HG03097 (cell line): ENCODE results near the gene COMMD2.

Experiments
- ATAC-seq: cut with Tn5 transposase; IDR thresholded peaks from one replicate; pipeline ENCODE4 v1.9.1; 2021; ENCODE audit not compliant: unreplicated experiment, low FRiP score

Gene COMMD2

DNA sequence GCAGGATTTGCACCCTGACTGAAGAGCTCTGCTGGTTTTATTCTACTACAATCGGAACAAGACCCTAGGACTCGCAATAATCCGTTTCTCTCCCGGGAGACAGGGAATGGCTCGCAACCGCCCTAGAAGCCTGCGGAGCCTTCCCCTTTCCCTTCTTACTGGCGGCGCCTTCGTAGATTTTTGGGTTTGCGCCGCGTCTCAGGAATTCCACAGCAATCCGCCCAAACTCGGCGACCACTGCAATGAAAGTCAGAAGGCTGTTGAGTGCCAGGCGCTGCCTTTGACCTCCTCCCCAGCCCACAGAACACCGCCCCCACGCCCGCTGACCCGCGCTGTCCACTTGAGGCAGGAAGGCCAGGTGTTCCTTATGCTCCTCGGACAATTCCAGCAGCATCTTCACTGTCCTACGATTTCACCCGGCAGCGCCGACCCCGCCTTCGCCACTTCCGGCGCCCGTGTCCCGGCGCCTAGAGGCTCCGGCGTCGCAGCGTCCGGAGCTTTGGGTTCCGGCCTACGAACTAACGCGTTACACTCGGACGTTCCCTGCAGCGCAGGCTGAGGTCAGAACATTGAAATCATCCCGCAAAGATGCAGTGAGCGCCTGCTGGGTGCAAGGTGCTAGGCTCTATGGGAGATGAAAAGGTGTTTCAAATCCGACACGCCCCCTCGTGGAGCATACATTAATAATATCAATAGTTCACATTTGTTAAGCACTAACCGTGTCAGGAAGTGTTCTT lies at the start of gene COMMD2:
Gene COMMD2, minus strand, starts transcription at position 439 of the 737 bp plus-strand sequence. Its CDS starts 45 bp downstream, at position 394.
- peak; percentile 99 for ATAC-seq

GRCh38 chr3:149801639-149802038 lies 49.4 kb upstream of the COMMD2 start:
- ATAC-seq: no peak

GRCh38 chr3:149801195-149801594 lies 48.9 kb upstream of the COMMD2 start:
- ATAC-seq: no peak

DNA sequence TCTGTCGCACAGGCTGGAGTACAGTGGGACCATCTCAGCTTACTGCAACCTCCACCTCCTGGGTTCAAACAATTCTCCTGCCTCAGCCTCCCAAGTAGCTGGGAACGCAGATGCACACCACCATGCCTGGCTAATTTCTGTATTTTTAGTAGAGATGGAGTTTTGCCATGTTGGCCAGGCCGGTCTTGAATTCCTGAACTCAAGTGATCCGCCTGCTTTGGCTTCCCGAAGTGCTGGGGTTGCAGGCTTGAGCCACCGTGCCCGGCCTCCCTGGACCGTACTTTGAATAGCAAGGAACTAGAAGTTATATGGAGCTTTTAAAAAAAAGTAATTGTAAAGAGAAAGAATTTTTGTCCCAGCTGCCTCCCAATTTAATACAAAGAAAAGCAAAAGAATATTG lies 48.4 kb upstream of the COMMD2 start:
- no peak for ATAC-seq

DNA sequence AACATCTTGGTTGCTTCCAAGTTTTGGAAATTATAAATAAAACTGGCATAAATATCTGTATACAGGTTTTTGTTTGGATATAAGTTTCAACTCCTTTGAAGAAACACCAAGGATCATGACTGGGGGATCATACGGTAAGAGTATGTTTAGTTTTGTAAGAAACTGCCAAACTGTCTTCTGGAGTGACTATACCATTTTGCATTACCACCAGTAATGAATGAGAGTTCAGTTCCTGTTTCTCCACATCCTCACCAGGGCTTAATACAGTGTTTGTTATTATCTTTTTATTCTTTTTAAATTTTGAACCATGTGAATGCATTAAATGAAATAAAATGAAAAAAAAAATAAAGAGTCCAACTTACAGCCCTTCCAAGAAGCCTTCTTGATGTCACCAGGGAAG lies 43.7 kb upstream of the COMMD2 start:
- no peak for ATAC-seq

- ATAC-seq: no peak
Observed at GRCh38 chr3:149792452-149793270, 40.4 kb upstream of the COMMD2 start, which contains the start of gene ANKUB1. Gene ANKUB1, minus strand, starts transcription at chr3:149792554. Its CDS starts 188 bp downstream, at chr3:149792366.

- ATAC-seq: no peak
Observed at GRCh38 chr3:149790698-149791097, 38.4 kb upstream of the COMMD2 start.

DNA sequence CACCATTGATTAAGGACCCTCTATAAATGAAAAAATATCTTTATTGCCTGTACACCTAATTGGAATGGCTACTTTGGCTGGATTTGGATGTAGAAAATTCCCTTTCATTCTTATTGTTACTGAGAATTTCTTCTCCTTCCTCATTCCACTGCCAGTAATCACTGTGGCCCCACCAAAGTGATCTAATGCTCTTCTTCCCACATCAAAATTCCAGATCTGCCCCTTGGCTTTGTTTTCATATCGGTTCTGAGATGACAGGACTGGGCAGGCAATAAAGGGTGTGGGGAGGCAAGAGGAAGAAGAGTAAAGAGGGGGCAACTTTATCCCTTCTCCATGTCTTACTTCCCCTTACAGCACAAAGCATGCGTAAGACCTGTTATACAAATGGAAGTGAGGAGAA lies 38.0 kb upstream of the COMMD2 start:
- ATAC-seq: no peak

DNA sequence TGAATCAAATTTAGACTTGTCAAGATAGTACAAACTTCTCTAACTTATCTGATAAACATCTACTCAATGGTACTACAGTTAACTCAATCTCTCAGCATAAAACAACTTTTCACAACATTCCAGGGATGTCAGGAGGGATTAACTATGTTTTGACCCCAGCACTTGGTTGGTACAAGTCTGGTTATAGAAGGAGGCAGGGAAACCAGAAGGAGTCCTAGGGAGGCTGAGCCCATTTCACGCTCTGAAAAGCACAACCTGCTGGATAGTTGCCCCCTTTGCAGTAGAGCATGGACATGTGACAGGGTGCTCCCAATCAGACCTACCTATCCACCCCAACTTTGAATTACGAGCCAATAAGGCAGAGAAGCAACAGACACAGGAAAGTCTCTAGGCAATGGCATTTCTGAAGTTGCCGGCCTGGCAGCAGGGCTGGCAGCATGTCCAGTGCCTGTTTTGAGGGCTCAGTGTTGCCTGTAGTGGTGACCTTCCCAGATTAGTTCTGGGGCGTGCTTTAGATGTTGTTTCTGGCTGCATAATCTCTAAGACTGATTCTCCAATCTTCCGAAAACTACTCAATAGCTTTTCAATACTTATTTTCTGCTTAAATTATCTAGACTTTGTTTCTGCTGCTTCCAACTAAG lies 31.9 kb upstream of the COMMD2 start:
- no peak for ATAC-seq

DNA sequence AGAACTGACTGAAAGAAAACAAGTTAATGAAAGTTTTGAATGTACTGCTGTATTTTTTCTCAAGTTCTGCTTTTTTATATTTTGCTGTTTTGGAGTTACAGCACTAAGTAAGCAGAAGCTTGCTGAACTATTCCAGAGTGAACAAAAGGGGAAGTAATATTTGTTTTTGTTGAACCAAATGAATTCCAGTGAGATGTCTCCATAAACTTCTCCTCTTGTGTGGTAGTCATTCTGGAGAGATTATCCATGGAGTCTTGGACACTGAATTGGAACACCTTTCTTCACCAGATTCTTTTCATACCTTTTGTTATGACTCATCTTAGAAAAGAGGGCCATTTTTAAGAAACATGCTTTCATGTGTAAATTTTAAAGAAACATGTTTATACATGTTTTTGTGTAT lies 31.3 kb upstream of the COMMD2 start:
- no peak for ATAC-seq

DNA sequence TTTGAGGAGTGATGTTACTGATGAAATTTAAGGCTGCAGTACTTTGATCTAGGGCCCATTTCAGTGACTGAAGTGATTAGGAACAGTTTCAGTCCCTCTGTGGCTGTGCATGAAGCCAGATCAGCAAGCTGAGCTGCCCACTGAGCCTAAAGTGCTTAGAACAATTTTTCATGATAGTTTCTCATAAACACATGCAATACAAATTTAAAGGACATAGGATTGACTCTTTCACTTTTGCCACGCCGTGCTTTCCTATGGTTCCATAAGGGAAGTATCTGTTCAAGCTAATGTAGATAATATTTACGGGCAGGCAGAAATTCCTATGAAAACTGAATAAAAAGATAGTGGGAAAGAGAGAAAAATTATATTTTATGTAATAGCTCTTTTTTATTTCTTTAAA lies 29.5 kb upstream of the COMMD2 start:
- no peak for ATAC-seq

DNA sequence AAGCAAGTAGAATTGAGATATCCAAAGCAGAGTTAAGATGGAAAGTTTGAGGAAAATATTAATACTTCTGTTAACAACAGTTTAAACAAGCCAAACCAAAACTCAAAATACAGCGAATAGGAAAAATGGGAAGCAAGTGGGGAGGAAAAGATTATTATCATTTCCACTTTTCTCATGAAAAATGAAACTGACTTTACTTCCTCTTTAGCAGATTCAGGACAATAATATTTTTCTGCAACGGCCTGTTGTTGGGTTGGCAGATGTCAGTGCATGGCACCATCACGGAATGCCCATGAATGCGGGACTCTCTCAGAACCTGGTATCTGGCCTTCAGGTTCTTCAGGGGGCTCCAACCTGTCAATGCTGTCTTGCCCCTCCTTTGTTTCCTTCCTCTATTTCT lies 28.9 kb upstream of the COMMD2 start:
- ATAC-seq: no peak

DNA sequence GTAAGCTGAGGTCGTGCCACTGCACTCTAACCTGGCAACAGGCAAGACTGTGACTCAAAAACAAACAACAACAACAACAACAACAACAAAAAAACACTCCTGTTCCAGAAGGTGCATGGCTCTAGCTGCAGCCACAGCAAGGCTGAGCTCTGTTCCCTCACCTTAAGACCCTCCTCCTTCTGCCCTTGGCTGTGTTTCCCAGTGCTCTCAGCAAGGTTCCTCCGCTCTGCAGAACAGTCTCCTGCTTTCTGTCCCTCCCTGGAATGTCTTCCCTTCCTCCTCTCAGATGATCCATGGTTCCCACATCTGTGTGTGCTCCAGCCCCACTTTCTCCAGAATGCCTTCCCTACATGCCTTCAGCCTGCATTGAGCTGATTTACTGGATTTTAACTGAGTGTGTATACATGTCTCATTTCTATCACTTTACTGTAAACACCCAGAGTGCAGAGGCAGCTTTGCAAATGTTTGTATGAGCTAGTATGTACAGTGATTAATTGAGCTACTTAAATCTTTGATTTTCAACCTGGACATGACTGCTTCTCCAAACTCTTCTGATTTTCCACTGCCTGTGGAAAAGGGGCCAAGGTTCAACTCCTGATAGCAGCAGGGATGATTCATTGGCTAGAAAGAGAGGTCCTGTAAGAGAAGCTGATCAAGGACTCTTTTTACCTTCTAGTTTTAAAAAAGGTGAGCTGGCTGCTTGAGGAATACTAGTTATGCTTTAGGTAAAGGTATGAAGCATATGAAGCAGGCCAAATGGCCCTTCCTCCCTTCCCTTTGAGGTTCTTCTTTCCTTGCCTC lies 25.3 kb upstream of the COMMD2 start:
- no peak for ATAC-seq

- ATAC-seq: no peak
Observed at GRCh38 chr3:149776170-149776569, 23.9 kb upstream of the COMMD2 start.

DNA sequence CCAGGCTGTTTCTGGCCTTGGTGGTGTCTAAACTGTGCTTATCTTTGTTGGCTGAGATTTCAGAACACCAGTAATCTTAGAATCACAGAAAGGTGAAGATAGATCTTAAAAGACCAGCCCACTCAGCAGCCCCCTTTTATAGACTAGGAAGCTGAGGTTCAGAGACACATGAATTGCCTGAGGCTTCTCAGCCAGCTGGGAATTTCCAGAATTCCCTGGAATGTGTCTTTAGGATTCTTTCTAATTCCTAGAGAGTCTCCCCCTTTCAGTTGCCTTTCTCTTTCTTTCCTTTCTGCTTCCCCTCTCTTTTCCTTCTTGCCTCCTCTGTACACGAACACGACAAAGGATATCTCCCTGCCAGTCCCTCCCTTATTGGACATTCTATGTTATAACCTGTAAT lies 20.6 kb upstream of the COMMD2 start:
- no peak for ATAC-seq

DNA sequence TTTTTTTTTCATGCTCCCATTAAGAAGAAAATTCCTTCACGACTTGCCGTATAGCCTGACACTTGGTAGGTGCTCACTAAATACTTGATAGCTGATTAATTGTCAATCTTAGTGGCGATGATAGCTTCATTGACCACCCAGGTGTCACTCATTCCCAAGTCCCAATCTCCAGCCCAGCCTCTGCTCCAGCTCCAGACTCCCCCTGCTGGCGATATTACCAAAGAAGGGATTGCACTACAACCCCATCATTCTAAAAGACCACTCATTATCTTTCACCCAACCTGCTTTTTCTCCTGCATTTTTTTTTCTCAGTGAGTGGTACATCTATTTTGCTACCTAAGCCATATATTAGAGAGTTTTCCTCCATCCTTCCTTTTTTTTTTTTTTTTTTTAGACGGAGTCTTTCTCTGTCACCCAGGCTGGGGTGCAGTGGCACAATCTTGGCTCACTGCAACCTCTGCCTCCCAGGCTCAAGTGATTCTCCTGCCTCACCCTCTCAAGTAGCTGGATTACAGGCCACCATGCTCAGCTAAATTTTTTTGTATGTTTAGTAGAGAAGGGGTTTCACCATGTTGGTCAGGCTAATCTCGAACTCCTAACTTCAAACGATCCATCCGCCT lies 19.5 kb upstream of the COMMD2 start:
- no peak for ATAC-seq

- ATAC-seq: no peak
Observed at GRCh38 chr3:149770246-149770645, 18.0 kb upstream of the COMMD2 start.

- no peak for ATAC-seq
Observed at GRCh38 chr3:149768704-149769103, 16.4 kb upstream of the COMMD2 start.

DNA sequence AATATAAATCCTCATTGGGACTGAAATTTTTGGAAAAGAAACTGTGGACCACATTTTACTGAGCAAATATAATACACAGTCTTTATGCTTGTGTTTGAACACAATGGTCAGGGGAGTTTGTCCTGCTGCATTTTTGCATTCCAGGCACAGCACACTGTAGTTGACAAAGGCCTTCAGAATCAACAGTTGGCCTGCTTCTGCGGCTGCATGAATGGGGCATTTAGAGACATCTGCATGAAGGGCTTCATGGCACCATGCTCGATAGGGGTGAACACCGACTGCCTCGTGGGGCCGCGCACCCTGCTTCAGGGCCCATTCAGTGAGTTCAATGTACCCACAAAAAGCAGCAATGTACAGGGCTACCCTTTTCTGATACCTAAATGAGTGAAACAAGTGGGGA lies 15.4 kb upstream of the COMMD2 start:
- no peak for ATAC-seq

DNA sequence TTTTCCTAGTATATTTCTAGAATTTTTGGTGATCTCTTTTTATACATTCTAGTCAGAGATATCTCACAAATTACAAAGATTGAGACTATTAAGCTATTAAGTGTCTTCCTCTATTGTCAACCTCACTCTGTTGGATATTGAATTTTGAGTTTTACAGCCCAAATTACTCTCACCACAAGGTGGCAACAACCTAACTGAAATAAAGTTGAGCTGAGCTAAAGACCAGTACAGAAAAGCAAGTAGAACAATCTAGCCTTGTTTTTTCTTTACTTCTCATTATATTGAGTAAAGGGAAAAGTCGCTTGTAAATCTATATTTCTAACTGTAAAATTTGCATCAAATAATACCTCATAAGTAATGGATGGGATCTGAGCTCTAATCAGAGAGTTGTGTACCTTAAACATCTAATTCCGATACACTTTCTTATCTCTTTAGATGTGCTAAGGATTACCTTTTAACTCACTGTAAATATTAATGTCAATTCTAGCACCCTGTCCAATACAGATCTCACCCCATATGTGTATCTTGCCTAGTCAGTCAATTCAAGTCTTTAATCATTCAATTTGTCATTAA lies 13.6 kb upstream of the COMMD2 start:
- ATAC-seq: no peak
